ENCODE data around the gene MTG1.

Gene MTG1, protein sequence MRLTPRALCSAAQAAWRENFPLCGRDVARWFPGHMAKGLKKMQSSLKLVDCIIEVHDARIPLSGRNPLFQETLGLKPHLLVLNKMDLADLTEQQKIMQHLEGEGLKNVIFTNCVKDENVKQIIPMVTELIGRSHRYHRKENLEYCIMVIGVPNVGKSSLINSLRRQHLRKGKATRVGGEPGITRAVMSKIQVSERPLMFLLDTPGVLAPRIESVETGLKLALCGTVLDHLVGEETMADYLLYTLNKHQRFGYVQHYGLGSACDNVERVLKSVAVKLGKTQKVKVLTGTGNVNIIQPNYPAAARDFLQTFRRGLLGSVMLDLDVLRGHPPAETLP

DNA sequence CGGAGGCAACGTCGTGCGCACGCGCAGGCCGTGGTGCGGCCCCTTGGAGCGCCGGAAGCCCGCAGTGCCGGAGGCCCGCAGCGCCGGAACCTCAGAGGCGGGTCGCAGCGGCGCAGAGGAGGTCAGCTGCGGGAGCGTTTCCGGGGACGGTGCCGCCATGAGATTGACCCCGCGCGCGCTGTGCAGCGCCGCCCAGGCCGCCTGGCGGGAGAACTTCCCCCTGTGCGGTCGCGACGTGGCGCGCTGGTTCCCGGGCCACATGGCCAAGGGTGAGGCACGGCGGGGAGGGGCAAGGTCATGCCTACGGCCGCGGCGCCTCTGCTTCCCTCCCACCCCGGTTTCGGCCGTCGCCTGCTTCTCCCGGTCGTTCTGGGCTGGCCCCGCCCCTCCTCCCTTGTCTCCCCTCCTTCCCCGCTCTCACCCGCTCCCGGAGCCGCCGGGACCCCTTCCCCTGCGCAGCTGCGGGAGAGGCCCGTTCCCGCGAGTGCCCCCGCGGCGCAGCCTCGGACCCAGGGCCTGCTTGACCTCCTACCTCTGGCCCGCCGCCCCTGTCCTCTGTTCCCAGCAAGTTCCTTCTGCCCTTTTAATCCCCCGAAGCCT, at the start of gene MTG1:
TSS of gene MTG1 (plus strand) at position 94 of the 600 bp plus-strand sequence. CDS start at position 158, 64 bp downstream.
- DNase-seq: peak; percentile 80

DNA sequence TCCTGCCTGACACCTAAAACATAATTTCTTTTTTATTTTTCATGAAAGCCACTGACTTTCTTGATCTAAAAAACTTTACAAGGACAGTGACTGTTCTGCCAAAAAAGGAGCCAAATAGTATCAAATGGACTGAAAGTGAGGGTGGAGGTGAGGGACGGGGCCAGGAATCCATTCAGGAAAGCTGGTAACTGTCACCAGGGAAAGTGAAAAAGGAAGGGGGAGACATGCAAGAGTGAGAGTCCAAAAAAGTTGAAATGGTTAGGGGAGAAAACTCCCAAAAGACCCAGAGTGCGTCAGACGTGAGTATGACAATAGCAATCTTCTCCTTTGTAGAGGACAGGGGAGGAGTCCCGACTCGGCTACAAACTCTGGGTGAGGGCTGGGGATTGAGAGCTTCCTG, 49.7 kb upstream of the MTG1 start:
- DNase-seq: no peak

DNA sequence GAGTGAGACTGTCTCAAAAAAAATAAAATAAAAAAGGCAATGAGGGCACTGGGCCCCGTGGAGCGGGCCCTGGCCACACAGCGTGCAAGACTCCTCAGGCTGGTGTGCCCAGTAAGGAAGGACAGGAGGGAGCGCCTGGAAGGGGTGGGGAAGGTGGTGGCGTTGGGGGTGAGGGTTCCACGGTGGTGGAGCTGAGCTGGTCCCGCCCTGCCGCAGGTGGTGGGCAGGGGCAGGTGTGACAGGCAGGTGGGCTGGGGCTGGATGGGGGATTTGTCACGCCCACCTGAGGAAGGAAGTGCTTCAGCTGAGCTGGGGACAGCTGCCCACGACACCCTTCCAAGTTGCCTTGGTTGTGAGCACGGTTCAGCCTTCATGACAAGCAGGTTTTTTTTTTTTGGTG, 47.5 kb upstream of the MTG1 start:
- DNase-seq: no peak

DNA sequence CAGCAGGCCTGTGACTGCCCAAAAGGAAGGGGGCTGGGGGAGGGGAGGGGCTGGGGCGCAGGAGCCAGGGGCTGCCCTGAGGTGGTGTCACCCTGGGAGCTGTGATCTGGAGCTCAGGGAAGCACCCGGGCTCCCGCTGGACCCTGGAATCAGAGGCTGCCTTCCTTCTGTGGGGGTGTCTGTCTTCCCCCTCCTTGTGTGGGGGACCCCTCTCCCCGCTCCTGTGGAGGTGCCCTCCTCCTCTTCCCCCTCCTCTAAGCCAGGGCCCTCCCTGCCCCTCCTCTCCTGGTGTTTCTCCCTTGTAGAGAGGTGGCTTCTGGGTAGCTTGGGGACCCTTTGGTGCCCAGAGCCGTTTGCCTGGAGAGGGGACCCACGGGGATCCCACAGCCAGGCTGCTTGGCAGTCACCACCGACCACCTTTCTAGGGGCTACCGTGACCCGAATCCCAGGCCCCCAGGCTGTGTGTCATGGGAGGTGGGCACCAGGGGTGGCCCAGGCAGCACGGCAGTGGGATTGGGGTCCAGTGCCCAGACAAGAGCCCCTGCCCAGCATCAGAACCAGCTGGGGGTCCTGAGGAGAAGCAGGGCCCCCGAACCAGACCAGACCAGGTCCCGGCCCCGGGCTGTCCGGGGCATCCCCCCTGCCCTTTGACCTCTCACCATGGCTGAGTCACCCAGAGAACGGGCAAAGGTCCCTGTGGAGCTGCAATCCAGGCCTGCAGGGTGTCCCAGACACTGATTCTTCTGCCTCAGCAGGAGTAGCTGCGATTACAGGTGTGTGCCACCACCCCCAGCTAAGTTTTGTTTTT, 46.0 kb upstream of the MTG1 start:
- no peak for DNase-seq

DNA sequence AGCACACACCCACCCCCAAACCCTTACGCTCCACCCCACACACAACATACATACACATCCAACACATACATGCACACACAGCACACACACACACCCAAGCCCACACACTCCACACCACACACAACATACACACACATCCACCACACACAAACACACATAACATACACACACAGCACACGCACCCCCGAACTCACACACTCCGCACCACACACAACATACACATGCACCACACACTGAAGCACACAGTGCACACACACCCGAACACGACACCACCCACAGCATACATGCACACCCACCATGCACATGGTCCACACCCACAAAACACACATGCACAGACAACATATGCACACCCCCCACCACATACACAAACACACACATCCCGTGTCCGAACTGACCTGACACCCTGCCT, 44.8 kb upstream of the MTG1 start:
- no peak for DNase-seq

DNA sequence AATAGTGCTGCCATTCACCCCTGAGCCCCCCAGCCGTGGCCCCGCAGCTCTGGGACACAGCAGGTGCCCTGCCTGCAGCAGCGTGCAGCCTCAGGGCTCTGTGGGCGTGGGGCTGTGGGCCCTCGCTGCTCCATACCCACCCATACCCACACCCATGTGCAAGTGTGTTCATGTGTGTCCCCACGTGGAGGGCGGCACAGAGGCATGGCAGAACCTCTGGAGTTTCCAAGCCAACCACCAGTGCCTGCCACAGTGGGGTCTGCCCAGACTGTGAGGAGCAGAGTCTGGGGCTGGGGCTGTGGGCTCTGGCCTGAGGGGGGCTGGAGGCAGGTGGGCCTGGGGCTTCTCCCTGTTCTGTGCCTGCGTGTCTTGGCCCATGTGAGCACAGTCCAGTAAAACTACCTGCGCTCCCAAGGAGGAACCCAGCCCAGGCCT, 44.4 kb upstream of the MTG1 start:
- DNase-seq: no peak

DNA sequence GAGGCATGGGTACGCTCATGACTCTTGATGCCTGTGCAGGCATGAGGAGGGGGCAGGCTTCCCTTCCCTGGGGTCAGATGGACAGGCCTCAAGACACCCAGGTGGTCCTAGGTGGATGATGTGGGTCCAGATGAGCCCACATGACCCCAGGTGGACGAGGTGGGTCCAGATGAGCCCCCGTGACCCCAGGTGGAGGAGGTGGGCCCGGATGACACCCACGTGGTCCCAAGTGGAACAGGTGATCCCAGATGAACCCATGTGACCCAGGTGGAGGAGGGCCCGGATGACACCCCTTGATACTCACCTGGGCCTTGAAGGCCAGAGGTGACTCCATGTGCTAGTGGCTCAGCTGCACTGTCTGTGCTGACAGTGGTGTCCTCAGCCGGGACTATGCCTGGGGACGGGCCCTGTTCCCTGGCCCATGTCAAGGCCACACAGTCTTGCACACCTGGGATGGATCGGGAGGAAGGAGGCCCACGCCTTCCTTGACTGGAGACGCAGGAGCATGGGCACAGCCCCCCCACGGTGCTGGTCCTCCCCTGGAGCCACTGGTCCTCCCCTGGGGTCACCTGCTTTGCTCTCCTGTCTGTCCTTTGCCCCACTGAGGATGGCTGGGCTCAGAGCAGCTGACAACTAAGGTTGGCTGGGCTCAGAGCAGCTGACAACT, 43.5 kb upstream of the MTG1 start:
- no peak for DNase-seq

DNA sequence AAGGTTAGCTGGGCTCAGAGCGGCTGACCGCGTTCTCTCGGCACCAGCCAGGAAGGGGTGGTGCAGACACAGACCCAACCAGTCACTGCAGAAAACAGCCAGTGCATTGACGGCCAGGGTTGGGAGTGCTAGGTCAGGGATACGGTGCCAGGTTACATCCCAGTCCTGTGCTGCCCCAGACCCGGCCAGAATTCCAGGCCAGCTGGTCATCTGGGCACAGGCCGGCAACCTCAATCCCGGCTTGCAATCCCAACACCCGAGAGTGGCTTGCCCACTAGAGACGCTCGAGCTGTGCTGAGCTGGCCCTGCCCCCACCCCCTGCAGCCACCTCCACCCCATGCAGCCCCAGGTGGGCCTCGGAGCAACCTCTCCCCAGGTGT, 43.0 kb upstream of the MTG1 start:
- no peak for DNase-seq

DNA sequence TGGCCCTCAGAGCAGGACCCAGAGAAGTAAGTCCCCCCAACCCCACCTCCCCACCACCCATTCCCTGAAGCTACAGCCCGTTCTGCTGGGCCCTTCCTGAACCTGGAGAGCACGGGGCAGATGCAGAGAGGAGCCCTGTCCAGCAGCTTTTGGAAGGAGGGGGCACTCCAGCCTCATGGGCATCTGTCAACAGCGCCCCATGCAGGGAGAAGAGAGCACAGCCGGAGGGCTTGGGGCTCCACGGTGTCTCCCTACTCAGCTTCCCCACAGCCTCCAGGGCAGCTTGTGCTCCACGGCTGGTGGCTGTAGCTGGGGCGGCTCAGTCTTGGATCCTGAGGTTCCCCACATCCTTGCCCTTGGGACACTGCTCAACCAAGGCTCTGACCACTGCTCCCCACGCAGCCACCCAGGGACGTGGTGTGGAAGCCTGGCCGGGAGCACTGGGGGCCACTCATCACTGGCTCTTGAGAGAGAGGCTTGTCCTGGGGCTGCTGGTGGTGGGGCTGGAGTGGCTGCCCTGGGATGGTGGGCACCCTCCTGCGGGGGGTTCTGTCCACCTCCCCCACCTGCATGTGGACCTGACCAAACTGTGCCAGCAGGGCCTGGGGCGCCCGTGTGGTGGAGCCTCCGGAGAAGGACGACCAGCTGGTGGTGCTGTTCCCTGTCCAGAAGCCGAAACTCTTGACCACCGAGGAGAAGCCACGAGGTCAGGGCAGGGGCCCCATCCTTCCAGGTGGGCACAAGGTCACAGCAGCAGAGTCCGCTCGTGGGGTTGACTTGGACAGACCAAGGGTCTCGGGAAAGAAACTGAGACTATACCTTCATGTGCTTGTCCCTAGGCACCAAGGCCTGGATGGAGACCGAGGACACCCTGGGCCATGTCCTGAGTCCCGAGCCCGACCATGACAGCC, 42.3 kb upstream of the MTG1 start:
- DNase-seq: no peak

DNA sequence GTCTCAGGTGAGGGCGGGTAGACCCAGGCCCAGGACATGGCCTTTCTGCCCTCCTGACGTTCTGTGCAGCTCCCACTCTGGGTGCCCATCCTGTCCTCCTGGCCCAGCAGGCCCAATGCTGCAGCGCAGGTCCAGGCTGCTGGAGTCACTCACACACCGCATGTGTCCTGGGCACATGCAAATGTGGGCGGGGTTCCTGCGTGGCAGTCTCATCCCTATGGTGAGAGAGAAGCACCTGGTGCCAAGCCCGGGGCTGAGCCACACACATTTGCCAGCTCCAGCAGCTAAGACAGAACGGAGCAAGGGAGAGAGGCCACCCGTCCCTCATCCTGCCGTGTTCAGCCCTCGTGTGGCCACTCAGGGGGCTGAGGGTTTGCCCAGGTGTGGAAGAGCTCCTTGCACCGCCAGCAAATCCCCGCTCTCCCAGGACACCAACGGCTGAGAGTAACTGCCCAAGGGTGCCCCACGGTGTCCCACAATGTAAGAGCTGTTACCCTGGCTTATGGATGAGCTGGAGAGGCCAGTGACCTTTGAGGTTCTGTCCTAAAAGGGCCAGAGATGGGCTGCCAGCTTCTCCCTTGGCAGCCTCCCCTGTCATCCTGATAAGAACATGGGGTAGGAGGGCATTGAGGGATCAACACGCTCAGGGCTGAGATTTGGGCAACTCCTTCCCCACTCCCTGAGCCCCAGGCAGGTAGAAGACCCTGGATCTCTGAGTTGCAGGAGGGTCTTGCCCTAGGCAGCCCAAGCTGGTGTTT, 40.6 kb upstream of the MTG1 start:
- DNase-seq: no peak

DNA sequence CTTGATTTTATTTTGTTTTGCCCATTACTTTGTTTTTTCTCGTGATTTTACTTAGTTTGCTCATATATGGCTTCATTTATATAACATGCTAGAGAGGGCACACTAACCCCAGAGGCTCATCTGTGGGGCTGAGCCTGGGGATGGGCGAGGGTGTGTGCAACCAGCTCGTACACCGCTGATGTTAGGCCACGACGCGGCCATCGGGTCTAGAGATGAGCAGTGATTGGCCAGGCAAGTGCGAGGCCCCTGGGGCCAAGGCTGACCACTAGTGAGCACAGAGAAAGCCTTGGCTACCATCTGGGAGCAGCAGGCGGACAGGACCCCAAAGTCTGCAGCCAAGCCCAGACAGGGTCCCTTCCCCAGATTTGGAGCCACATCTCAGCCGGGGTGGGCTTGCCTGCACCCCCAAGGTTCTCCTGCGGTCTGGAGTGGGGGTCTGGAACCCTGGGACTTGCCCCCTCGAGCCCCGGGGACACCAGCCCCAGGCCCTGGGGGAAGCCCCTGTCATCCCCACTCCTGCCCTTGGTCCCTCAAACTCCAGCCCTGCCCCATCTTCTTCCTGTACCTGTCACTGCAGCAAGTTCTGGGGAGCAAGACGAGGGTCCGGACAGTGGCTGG, 39.9 kb upstream of the MTG1 start:
- no peak for DNase-seq

DNA sequence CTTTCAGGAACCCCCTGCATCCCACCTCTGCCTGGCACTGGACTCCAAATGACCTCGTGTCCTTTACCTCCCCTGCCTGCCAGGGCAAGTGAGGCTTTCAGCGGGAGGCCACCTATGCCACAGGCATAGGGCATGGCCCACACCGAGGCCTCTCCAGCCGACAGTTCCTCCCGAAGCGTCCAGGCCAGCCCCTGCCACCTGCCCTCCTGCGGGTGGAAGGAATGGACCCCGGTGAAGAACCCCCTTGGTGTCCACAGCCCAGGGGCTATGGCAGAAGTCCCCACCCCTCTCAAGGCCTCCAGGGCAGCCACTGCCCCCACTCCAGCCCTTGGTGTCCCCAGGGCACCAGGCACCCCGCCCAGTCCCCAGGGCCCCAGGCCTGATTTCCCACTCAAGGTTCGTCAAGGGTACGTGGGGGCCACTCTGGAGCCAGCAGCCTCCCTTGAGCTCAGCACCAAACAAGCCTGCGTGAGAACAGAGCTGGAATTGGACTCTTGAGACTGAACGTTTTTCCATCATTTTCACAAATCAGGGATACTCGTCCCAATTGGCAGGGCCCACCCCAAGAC, 39.2 kb upstream of the MTG1 start:
- DNase-seq: no peak

DNA sequence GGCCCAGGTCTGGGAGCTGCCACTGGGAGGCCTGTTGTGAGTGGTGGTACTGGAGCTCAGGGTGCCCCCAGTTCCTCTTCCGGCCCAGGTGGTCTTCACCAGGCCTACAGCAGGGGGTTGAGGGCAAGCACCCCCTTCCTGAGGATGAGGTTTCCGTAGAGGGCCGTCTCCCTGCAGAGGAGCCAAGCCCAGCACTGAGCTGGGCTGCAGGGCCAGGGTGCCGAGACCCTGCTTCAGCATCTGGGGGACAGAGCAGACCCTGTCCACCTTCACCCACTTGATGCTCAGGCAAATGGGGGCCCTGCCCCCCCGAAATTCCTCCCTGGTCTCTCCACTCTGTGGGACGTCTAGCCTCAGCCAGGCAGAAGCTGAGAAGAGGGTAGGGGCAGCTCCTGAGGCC, 38.7 kb upstream of the MTG1 start:
- DNase-seq: no peak

DNA sequence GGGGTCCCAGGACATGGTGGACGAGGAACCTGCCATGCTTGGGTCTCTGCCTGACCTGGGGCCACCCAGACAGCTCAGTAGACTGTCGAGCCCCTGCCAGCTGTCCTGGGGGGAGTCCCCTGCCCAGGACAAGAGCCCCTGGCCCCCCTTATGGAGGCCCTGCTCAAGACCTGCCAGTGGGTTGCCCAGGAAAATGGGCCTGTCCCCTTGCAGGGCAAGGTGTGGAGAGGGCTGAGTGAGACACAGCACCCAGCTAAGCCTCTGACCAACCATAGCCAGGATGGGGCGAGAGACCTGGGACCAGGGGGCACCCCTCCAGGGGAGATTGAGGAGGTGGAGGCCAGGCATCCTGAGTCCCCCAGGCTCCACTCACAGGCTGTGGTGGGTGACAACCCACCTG, 38.0 kb upstream of the MTG1 start:
- DNase-seq: no peak

DNA sequence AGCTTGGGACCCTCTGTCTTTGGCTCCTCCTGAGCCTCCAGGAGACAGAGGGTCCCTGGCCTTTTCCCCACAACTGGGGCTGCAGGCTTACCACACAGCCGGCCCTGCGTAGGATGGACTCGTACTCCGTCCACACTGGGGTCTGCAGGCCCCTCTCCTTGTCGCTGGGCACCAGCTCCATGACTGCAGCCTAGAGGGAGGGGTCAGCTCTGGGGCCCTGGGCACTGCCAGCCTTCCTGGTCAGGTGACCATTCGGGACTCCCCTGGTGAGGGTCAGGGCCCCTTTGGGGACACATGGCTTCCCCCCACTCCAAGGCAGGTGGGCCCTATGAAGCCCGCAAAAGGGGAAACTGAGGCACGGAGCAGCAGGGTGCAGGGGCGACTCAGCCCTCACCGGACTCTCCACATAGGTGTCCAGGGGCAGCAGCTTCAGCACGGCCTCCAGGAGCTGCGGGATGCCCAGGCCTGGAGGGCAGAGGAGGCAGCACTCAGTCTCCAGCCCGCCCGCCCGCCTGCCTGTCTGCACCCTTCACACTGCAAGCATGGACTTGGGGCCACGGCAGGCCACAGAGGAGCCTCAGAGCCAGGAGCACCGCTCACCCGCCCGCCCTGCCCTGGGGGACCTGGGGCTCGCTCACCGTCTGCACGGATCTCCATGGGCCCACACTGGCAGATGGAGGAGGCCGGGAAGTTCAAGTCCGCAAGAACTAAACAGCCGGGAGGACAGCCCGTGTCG, 37.2 kb upstream of the MTG1 start:
- DNase-seq: no peak

DNA sequence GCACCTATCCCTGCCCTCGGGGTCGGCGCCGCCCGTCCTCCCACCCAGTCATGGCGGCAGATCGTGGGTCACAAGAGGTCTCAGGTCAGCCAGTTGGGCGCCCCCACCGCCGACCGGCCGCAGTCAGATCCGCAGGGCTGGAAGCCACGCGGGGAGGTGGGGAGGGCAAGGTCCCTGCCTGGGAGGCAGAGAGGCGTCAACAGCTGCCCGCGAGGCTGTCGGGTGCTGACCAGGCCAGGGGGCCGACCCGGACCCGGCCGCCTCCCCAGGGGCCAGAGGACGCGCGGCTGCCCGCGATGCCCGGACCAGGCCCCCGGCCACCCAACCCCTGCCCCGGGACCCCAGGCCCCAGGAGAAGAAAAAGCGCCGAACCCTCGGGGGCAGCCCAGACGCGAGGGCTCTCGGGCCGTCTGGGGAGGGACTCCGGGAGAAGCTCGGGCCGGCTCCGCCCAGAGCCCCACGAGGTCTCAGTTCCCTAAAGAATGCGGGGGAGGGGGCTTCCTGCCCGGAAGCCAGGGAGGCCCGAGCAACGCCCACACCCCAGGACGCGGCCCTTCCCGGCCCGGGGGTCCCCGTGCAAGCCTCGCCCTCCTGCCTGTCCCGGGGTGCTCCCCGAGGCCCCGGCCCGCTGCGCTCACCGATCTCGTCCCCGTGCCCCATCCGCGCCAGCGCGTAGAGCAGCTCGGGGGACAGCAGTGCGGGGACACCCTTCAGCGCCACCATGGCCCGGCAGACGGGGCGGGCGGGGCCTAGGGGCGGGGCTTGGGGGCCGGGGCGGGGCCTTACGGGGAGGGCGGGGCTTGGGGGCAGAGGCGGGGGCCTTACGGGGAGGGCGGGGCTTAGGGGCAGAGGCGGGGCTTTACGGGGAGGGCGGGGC, 36.4 kb upstream of the MTG1 start, which contains the start of gene FUOM:
TSS of gene FUOM (minus strand) at position 735 of the 877 bp plus-strand sequence. CDS start at position 723, 12 bp downstream.
- no peak for DNase-seq

DNA sequence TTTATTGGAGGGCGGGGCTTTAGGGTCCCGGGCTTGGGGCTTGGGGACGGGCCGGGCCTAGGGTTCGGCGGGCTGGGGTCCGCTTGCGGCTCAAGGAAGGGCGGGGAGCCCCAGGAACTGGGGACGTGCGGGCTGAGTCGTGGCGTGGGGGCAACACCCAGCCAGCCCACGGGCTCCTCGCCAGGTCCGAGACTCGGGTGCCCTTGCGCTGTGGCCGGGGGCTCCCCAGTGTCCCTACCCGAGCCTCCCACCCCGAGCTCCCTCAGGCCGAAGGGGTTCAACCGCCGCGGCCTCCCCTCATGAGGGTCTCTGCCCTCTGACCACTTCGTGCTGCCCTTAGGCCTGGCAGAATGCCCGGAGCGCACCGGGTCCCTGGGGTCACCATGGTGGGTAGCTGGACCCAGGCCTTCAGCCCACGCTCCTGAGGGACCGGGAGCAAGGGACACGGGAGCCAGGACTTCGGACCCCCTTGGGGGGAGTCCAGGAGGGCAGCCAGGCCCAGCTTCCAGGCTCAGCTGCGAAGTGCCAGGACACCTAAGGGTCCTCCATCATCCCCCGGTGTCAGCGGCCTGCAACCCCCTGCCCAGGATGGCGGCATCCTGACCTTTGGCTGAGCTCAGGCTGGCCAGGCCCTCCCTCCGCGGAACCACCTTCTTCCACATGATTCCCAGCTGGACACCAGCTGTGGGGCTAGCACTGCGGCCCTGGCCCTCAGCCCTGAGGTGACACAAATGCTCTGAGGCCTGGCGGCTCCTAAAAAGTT, 35.6 kb upstream of the MTG1 start:
- DNase-seq: no peak

DNA sequence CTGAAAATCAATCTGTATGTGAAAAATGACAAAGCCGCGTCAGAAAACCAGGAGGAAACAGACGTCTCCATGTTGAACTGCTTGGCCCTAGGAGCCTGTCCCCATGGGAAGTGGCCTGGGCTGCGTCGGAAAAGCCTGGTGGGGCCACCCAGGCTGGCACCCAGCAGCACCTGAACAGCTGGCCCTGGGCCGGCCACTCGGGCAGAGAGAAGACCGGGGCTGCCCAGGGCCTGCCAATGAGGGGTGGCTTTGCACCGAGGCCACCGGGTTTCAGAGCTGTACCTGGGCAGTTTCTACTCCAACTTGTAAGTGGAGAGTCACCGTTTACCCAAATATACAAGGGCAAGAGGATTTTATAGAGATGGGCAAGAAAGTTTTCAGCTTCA, 35.0 kb upstream of the MTG1 start:
- DNase-seq: no peak
